K562 (cell line): Measurements from ENCODE around the gene ABCA4. TPM values are rescaled to one million over a fixed set of nuclear protein-coding genes. Genes with fewer than 3 reads are reported as not detected.

ENCODE experiments used
- CBFA2T3 ChIP-seq: fragments of 450-650 bp; IDR thresholded peaks from 2 replicates; pipeline ENCODE4 v1.6.1; 2017
- CREBBP ChIP-seq: IDR thresholded peaks from one replicate; pipeline ENCODE4 v1.6.1; 2012; ENCODE audit warnings: low read depth, mild to moderate bottlenecking, control low read depth, inconsistent platforms, low read length
- HEY1 ChIP-seq: fragments of 250-450 bp; sonication (Bioruptor Pico); IDR thresholded peaks from 2 replicates; pipeline ENCODE4 v1.5.0; 2020; ENCODE audit warnings: mild to moderate bottlenecking, moderate library complexity, borderline replicate concordance
- PHTF2 ChIP-seq: fragments of 250-450 bp; sonication (Bioruptor Pico); IDR thresholded peaks from 2 replicates; pipeline ENCODE4 v1.5.0; 2021; ENCODE audit warnings: mild to moderate bottlenecking
- SAFB2 ChIP-seq: fragments of 200-400 bp; formaldehyde crosslinking; IDR thresholded peaks from 2 replicates; pipeline ENCODE4 v1.6.1; 2018; ENCODE audit warnings: borderline replicate concordance, low read length, low read depth, moderate library complexity; ENCODE audit not compliant: severe bottlenecking
- SLC30A9 ChIP-seq: fragments of 250-450 bp; sonication (Bioruptor Pico); IDR thresholded peaks from 2 replicates; pipeline ENCODE4 v1.8.0; 2022; ENCODE audit warnings: mild to moderate bottlenecking, moderate library complexity
- SMAD3 ChIP-seq: fragments of 450-650 bp; formaldehyde crosslinking; conservative IDR thresholded peaks from 2 replicates; pipeline ENCODE4 v1.4.0; 2020; ENCODE audit warnings: mild to moderate bottlenecking
- ZFP36 ChIP-seq: fragments of 150-350 bp; IDR thresholded peaks from 2 replicates; pipeline ENCODE4 v1.6.1; 2018; ENCODE audit warnings: low read length, low read depth; ENCODE audit not compliant: partially characterized antibody
- ZNF197 ChIP-seq: fragments of 200-800 bp; sonication (Bioruptor generic); IDR thresholded peaks from 2 replicates; pipeline ENCODE4 v1.6.1; 2016; ENCODE audit warnings: low read depth, missing genetic modification characterization, missing compliant biosample characterization
- ZNF354B ChIP-seq: fragments of 250-450 bp; sonication (Bioruptor Pico); IDR thresholded peaks from 2 replicates; pipeline ENCODE4 v1.4.0; 2020
- polyA plus RNA-seq, 8 experiments: library from polyadenylated mRNA; depleted of rRNA in 4 of 8; stranded (reverse) in 5 of 8; unstranded in 3 of 8; fragments of >200 nt; fragmentation: Nextera tagmentation in 2 of 8; fragmentation: Illumina TruSeq in 1 of 8; extraction: Ambion mirVana in 2 of 8; extraction: Trizol in 1 of 8; gene quantifications; 2 replicates each; pipeline versions ENCODE4 v1.2.1 to v1.2.3, GENCODE V29; 2011 to 2014; ENCODE audit warnings: inconsistent platforms in 1 of 8, missing spikeins in 1 of 8
- total RNA-seq, 7 experiments: library from RNA; depleted of rRNA in 6 of 7; stranded (reverse); fragments of >200 nt in 6 of 7; fragmentation: Illumina TruSeq in 2 of 7; extraction: Trizol in 2 of 7; gene quantifications; 2 replicates each; pipeline versions ENCODE4 v1.2.1 to v1.2.3, GENCODE V29; 2011 to 2021; ENCODE audit warnings: low replicate concordance in 1 of 7
- TF ChIP-seq, protein P1 (sequence below): sonication (generic); formaldehyde crosslinking; IDR thresholded peaks from 2 replicates; pipeline ENCODE4 v1.8.0; 2022; ENCODE audit warnings: mild to moderate bottlenecking, missing genetic modification reagents
- TF ChIP-seq, protein P2 (sequence below): fragments of 200-600 bp; sonication (generic); IDR thresholded peaks from one replicate; pipeline ENCODE4 v1.6.1; 2012; ENCODE audit warnings: mild to moderate bottlenecking, low read depth, low read length, inconsistent platforms

ABCA4 gene
- total and polyA plus RNA-seq, 9 of the 15 experiments (the other 6 are each of a cell fraction or from before 2014, with no cell fraction given): 0.01 to 0.04 TPM; not detected in 7

DNA sequence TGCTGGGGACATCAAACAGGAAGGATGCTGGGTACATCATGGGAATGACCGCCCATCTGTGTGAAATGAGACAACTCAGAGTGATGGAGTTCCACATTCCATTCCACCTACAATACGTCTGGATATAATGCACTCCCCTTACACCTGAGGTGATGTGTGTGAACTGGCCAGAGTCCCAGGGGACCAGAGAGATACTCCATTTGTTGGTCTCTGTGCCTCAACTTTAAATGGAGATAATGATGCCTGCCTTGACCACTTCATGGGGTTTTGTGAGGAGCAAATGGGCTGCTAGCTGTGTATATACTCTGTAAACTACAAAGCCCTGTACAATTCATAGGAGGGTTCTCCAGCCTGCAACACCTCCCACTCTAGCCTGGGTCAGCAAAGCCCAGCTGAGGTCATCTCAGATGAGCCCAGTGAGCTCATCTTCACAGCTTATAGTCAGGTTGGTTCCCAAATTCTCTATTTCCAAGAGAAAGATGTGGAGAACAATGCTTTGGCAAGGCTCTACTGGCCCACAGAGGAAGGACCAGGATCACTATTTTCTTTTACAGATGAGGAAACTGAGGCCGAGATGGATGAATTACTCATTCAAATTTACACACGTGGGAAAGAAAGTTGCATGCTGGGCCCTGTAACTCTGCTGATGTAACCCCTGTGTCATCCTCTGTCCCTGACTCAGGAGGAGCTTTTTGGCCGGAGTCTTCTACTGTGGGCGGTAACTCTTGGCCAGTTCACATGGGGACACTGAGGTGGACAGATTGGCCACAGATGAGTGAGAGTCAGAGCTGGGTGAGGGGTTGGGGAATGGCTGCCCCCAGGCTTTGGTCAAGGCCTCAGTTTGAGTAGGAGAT, 106.1 kb downstream of the ABCA4 start (continued):
- TF ChIP-seq SLC30A9 (CRISPR knock-in tag) (no peak), HEY1 (CRISPR knock-in tag) (no peak), SMAD3 (no peak), CREBBP (no peak), SAFB2 (no peak), ZNF197 (CRISPR knock-in tag) (peak; percentile 72), ZNF354B (CRISPR knock-in tag) (no peak), ZFP36 (no peak), PHTF2 (CRISPR knock-in tag) (no peak), CBFA2T3 (no peak)
- TF ChIP-seq, protein P1, sequence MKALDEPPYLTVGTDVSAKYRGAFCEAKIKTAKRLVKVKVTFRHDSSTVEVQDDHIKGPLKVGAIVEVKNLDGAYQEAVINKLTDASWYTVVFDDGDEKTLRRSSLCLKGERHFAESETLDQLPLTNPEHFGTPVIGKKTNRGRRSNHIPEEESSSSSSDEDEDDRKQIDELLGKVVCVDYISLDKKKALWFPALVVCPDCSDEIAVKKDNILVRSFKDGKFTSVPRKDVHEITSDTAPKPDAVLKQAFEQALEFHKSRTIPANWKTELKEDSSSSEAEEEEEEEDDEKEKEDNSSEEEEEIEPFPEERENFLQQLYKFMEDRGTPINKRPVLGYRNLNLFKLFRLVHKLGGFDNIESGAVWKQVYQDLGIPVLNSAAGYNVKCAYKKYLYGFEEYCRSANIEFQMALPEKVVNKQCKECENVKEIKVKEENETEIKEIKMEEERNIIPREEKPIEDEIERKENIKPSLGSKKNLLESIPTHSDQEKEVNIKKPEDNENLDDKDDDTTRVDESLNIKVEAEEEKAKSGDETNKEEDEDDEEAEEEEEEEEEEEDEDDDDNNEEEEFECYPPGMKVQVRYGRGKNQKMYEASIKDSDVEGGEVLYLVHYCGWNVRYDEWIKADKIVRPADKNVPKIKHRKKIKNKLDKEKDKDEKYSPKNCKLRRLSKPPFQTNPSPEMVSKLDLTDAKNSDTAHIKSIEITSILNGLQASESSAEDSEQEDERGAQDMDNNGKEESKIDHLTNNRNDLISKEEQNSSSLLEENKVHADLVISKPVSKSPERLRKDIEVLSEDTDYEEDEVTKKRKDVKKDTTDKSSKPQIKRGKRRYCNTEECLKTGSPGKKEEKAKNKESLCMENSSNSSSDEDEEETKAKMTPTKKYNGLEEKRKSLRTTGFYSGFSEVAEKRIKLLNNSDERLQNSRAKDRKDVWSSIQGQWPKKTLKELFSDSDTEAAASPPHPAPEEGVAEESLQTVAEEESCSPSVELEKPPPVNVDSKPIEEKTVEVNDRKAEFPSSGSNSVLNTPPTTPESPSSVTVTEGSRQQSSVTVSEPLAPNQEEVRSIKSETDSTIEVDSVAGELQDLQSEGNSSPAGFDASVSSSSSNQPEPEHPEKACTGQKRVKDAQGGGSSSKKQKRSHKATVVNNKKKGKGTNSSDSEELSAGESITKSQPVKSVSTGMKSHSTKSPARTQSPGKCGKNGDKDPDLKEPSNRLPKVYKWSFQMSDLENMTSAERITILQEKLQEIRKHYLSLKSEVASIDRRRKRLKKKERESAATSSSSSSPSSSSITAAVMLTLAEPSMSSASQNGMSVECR (CRISPR knock-in tag): no peak
- TF ChIP-seq, protein P2, sequence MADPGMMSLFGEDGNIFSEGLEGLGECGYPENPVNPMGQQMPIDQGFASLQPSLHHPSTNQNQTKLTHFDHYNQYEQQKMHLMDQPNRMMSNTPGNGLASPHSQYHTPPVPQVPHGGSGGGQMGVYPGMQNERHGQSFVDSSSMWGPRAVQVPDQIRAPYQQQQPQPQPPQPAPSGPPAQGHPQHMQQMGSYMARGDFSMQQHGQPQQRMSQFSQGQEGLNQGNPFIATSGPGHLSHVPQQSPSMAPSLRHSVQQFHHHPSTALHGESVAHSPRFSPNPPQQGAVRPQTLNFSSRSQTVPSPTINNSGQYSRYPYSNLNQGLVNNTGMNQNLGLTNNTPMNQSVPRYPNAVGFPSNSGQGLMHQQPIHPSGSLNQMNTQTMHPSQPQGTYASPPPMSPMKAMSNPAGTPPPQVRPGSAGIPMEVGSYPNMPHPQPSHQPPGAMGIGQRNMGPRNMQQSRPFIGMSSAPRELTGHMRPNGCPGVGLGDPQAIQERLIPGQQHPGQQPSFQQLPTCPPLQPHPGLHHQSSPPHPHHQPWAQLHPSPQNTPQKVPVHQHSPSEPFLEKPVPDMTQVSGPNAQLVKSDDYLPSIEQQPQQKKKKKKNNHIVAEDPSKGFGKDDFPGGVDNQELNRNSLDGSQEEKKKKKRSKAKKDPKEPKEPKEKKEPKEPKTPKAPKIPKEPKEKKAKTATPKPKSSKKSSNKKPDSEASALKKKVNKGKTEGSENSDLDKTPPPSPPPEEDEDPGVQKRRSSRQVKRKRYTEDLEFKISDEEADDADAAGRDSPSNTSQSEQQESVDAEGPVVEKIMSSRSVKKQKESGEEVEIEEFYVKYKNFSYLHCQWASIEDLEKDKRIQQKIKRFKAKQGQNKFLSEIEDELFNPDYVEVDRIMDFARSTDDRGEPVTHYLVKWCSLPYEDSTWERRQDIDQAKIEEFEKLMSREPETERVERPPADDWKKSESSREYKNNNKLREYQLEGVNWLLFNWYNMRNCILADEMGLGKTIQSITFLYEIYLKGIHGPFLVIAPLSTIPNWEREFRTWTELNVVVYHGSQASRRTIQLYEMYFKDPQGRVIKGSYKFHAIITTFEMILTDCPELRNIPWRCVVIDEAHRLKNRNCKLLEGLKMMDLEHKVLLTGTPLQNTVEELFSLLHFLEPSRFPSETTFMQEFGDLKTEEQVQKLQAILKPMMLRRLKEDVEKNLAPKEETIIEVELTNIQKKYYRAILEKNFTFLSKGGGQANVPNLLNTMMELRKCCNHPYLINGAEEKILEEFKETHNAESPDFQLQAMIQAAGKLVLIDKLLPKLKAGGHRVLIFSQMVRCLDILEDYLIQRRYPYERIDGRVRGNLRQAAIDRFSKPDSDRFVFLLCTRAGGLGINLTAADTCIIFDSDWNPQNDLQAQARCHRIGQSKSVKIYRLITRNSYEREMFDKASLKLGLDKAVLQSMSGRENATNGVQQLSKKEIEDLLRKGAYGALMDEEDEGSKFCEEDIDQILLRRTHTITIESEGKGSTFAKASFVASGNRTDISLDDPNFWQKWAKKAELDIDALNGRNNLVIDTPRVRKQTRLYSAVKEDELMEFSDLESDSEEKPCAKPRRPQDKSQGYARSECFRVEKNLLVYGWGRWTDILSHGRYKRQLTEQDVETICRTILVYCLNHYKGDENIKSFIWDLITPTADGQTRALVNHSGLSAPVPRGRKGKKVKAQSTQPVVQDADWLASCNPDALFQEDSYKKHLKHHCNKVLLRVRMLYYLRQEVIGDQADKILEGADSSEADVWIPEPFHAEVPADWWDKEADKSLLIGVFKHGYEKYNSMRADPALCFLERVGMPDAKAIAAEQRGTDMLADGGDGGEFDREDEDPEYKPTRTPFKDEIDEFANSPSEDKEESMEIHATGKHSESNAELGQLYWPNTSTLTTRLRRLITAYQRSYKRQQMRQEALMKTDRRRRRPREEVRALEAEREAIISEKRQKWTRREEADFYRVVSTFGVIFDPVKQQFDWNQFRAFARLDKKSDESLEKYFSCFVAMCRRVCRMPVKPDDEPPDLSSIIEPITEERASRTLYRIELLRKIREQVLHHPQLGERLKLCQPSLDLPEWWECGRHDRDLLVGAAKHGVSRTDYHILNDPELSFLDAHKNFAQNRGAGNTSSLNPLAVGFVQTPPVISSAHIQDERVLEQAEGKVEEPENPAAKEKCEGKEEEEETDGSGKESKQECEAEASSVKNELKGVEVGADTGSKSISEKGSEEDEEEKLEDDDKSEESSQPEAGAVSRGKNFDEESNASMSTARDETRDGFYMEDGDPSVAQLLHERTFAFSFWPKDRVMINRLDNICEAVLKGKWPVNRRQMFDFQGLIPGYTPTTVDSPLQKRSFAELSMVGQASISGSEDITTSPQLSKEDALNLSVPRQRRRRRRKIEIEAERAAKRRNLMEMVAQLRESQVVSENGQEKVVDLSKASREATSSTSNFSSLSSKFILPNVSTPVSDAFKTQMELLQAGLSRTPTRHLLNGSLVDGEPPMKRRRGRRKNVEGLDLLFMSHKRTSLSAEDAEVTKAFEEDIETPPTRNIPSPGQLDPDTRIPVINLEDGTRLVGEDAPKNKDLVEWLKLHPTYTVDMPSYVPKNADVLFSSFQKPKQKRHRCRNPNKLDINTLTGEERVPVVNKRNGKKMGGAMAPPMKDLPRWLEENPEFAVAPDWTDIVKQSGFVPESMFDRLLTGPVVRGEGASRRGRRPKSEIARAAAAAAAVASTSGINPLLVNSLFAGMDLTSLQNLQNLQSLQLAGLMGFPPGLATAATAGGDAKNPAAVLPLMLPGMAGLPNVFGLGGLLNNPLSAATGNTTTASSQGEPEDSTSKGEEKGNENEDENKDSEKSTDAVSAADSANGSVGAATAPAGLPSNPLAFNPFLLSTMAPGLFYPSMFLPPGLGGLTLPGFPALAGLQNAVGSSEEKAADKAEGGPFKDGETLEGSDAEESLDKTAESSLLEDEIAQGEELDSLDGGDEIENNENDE: no peak
